ENCODE results near the gene GRK1.

Gene GRK1

DNA sequence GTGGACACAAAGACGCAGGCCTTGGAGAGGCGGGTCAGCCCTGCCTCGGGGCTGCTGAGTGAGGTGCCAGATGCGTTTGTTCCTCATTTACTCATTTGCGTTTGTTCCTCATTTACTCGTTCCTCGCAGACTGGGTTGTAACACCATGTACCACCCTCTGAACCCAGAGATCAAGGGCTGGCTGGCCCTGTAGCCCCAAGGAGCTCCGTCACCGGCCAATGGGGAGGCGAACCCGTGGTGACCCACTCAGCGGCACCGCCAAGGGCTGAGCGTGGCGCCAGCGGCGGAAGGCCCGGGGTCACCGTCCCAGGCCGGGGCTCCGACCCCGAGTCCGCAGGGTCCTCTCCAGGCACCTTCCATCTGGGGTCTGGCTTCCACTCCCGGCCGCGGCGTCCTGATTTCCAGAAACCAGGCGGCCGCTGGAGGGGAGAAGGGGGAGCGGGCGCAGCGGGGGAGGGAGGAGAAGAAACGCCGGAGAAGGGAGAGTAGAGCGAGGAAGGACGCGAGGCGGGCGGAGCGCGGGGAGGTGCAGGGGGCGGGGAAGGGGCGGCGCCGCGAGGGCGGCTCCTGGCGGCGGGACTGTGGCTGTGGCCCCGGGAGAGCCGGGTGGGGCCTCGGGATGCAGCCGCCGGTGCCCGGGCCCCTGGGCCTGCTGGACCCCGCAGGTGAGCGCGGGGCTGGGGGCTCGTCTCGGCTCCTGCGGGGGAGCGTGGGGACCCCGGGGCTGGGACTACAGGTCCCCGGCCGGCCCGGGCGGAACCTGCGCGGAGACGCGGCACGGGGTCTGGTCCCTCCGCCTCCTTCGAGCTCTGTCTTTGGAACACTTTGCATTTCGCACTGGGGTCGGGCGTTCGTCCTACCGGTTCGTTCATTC lies 91.9 kb downstream of the GRK1 start, which contains the start of gene TMEM255B:
TMEM255B (plus strand) TSS at position 576 of the 874 bp plus-strand sequence; CDS start at position 620, 44 bp downstream.
- no peak for DNase-seq (ENCODE audit: low read depth, low spot score)

DNA sequence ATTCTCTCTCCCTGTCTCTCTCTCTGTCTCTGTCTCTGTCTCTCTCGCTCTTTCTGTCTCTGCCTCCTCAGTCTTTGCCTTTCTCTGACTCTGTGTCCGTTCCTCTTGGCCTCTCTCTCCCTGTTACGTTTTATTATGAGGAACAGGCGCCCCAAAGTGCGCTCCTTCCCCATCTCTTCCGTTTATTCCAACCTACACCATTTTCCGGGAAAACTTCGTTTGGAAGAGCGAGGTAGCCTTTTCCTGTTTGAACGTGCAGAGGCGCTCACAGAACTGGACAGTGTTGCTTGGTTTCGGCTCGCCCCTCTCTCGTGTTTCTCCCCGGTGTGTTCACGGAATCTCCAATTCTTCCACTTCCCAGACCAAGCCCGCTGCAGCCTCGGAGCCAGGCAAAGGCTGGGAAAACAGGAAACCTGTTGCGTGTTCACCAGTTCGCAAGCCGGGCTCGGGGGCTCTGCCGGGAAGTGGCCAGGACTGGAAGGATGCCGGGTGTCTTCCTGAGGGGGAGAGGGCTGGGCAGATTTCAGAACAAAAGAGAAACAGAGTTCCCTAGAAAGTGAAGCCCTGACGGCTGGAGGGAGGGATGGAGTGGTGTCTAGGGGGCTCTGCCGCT lies 92.6 kb downstream of the GRK1 start:
- DNase-seq (ENCODE audit: low read depth, low spot score), result no peak

DNA sequence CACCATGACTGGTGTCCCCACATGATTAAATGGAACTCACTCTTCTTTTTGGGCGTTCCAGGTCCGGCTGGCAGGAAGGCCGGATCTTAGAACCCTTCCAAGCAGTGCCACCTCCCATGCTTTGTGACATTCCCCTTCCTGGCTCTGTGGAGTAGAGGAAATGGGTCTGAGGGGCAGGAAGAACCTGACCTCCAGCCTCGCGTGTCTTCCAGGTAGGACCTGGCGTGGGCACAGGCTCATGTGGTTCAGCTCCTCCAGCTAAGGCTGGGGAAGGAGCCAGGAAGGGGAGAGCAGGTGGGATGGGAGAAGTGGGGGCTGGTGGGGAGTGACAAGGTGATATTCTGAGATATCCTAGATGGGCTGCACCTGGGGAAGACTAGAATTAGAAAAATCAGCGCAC lies 94.1 kb downstream of the GRK1 start:
- no peak for DNase-seq (ENCODE audit: low read depth, low spot score)

DNA sequence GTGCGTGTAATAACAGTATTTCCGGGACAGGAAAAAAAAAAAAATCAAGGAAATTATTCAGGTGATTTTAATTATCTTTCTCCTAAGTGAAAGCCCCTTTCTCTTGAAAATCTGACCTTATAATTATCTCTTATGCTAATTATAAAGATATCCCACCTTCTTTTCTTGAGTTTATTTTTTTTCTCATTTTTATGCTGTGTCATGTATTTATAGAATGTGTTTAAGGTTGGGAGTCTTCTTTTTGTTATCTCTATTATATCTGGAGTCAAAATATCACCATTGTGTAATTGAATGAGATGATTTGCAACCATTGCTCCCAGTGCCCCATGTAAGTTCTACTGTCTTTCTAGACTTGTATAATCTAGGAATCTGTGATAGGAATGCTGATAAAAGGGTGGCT lies 95.1 kb downstream of the GRK1 start:
- DNase-seq (ENCODE audit: low read depth, low spot score), result no peak

DNA sequence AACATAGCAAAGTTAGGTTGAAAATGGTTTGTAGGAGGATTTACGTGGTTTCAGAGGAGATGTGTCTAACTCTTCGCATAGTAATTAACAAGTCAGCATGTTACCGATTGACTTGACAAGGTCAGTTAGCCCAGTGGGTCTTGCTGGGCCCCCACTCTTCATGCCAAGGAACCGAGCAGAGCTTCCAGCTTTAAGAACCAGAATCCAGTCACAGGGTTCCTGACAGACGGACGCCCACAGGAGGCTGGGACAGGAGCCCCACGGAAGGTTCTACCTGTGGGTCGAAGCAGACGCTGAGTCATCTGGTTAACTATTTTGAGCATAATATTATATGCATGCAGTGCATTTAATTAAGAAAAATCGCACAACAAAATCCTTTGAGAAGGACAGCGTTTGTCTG lies 95.5 kb downstream of the GRK1 start:
- DNase-seq (ENCODE audit: low read depth, low spot score), result no peak

DNA sequence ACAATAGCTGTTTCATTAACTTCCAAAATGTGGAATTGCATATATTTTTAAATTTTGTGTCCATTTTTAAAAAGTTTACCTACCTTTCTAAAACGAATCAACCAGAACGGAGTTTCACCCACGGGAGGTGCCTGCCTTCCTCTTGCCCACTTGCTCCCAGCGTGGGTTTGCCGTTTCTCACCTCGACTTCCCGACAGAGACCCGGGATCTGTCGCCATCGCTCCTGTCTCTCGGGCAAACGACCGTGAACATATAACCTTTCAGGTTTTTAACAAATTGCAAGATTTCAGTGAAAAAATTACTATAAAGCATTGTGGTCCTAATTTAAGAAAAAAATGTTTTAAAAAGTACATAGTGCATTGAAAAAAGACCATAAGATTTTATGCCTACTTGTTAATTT lies 96.2 kb downstream of the GRK1 start:
- DNase-seq (ENCODE audit: low read depth, low spot score), result no peak

DNA sequence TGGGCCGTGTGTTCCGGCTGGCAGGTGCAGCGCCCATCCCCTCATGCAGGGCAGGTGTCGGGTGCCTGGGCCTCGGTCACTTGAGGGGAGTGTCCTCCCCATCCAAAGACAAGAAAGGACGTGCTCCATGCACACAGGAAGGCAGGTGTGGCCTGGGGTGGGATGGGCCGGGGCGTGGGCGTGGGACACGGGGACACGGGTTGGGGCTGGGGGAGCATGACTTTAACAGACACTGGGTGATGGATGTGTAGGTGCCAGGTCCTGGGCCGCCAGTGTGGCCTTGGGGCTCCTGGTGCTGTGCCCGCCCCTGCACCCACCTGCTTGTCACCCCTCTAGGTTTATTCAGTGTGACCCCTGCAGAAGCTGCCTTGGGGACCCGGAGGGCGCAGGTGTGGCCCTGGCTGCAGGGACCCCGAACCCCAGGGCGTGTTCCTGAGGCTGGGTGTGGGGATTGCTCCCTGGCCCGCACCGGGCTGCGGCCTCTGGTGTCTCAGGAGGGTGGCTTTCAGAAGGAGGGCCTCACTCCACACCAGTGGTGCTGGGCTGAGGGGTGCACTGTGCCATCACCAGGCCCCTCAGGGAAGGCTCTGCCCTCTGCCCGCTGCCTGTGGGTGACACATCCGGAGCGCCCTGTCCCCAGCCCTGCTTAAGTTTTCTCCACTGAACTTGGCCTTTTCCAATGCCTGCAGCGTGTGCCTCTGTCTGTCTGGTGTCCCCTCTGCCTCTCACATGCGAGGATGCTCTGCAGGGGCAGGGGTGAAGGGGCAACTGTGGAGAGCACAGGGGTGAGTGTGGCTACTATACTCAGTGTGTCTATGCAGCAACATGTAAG lies 97.2 kb downstream of the GRK1 start:
- DNase-seq (ENCODE audit: low read depth, low spot score), result no peak

DNA sequence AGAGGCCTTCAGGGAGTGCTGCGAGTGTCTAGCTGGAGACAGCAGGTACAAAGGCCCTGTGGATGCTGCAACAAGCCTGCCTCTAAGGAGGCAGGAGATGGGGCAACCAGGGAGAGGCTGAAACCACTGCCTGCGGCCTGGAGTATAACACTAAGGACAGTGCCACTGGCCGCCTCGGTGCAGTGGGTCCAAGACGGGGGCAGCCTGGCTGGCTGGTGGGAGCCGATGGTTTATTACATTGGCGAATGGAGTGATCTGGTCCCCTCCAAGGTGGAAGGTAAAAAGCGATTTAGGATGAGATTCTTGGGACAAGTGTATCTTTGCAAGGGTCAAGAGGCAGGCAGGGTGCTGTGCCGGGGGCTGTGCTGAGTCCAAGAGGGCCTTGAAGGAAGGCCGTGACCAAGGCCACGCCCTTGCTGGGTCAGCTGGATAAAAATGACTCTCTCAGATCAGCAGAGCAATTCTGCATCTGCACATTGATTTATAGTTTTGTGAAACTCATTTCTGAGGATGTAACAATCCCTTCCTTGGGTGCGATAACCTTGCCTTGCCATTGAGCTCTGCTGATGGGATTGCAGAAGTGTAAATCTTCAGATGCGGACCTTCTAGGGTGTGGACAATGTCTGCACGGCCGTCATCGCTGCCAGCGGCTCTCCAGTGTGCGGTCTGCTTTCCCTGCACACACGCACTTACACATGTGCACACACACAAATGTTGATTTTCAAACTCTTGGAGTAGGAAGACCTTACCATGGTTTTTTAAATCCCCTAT lies 98.0 kb downstream of the GRK1 start:
- no peak for DNase-seq (ENCODE audit: low read depth, low spot score)

DNA sequence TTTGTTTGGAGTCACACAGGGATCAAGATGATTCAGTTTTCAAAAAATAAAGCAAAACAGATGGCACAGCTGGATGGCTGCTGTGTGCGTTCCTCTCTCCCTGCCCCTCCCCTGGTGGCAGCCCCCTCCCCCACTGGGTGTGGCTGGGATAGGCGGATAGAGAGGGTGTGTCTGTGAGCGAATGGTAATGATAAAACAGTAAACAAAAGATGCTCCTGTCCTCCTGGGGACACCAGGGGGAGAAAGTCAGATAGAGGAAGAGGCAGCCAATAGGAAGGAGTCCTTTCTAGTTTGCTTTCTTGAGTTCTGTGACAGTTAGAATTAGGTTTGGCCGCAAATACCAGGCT lies 98.5 kb downstream of the GRK1 start:
- DNase-seq (ENCODE audit: low read depth, low spot score), result no peak

DNA sequence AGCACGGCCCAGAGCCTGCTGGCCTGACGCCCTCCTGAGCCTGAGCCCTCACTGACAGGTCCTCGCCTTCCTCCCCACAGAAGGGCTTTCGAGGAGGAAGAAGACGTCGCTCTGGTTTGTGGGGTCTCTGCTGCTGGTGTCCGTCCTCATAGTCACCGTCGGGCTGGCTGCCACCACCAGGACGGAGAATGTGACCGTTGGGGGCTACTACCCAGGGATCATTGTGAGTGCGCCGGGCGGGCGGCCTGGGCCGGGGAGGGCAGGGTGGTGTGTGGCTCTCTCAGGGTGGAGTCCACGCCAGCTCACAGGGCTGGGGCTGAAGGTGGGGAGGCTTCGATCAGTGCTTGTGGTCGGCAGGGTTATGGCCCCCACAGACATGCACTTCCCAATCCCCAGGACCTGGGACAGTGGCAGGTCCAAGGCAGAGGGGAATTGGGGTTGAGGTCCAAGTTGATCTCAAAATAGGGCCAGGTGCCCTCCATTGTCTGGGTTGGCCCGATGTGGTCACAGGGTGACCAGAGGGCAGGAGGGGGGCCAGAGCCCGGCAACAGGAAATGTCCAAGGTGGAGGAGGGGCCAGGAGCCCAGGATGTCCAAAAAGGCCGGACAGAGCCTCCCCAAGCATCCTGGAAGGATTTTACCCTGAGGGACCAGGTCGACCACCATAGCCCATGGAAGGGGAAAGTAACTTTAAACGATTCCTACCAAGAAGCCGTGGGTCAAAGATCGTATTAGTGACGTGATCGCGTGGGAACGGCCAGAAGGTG lies 99.2 kb downstream of the GRK1 start:
- DNase-seq (ENCODE audit: low read depth, low spot score), result no peak

DNA sequence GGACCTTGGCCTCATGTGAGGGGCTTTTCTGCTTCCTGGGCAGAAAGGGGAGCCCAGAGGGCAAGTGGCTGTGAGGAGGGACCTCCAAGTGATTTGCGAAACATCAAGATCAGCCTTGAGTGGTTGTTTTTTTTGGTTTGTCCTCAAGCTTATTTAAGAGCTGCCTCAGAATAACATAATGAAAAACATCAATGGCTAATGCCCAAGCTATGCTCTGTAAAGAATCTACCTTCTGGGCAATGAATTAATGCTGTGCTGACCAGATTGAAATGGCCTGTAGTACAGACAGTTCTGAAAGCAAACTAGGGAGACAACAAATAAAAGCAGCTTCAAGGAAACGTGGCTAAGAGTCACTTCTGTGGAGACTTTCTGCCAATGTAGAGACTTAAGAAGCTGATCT lies 100.3 kb downstream of the GRK1 start:
- no peak for DNase-seq (ENCODE audit: low read depth, low spot score)

DNA sequence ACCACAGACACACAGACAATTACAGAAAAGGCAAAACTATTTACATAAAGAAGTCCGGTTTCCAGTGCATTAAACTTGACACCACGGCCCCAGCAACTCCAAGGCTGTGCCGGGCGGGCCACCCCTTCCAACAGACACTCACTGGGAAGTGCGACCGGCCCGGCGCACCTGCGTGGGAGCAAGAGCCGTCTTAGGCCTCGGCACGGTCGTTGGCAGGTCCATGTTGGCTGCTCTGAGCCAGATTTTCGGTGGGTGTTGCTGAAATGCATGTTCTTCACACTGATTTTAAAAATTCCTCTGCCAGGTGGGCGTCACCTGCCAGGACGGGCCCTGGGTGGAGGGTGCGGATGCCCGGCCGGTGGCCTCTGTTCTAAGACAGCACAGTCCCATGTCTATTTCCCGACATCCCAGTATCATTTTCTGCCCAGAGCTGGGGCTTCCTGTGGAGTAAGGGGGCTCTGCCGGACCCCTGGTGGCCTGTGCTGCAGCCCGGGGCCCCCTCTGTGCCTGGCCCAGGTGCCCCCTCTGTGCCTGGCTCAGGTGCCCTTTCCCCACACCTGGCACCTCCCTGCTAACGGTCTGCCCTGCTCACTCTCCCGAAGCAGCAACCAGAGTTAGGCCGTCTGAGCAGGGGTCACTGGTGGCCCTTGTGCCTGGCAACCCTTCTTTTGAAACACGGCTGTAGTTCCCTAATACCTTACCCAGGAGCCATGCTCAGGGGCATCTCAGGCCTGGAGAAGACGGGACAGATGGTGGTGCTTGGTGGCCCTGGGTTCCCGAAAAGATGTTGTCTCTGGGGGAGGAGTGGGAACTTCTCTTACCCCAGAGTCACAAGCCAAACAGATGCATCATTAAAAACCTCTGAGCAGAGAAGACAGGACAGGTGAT lies 101.2 kb downstream of the GRK1 start:
- no peak for DNase-seq (ENCODE audit: low read depth, low spot score)

DNA sequence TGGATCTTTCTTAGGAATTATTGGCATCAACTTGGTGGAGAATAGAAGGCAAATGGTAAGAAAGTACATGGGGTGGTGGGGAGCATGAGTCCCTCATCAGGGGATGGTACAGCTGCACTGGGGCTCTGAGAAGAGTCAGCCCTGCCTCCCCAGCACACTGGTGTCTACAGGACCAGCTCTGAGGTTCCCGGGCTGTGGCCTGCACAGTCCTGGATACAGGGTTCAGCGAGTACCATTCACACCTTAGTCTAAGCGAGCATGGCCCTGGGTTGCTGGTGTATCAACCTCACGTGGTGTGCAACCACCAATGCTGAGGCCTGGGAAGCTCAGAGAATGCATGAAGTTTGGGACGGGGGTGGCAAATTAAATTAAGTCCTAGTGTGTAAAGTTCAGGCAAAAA lies 102.1 kb downstream of the GRK1 start:
- DNase-seq (ENCODE audit: low read depth, low spot score), result no peak

DNA sequence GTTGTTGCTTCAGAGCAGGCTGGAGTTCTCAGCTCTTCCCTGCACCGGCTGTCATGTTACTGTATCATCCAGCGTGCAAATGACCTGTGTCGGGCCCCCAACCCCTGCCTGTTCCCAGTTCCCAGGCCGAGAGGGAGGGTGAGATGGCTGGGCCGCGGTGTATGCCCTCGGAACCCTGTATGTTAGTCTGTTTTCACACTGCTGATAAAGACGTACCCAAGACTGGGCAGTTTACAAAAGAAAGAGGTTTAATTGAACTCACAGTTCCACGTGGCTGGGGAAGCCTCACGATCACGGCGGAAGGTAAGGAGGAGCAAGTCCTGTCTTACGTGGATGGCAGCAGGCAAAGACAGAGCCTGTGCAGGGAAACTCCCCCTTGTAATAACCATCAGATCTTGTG lies 102.9 kb downstream of the GRK1 start:
- no peak for DNase-seq (ENCODE audit: low read depth, low spot score)

DNA sequence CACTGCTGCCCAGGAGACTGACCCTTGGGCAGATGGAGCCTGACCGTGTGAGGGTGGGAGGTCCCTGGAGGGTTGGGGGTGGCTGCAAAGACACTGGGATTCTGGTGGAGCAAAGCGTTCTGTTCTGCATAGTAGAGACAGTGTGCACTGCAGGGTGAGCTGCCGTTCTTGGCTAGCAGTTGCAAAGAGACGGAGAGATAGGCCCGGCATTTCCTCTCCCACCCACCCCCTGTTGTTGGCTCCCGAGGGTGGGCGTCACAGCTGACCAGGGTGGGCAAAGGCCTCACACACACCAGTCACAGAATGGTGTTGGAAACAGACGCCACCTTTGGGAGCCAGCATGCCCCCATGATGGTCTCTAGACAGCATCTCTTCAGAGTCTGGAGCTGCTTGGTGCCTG lies 103.4 kb downstream of the GRK1 start:
- DNase-seq (ENCODE audit: low read depth, low spot score), result no peak

DNA sequence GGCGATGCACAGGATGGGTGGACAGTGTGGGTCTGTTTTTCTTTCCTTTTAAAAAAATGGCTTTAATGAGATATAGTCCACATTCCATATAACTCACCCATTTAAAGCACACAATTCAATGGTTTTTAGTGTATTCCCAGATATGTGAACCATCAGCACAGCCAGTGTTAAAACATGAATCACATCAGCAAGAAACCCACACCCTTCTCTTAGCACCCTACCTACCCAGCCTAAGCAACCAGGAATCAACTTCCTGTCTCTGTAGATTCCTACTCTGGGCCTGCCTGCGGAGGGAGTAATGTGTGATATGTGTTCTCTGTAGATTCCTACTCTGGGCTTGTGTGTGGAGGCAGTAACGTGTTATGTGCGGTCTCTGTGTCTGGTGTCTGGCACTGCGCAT lies 103.9 kb downstream of the GRK1 start:
- DNase-seq (ENCODE audit: low read depth, low spot score), result no peak

DNA sequence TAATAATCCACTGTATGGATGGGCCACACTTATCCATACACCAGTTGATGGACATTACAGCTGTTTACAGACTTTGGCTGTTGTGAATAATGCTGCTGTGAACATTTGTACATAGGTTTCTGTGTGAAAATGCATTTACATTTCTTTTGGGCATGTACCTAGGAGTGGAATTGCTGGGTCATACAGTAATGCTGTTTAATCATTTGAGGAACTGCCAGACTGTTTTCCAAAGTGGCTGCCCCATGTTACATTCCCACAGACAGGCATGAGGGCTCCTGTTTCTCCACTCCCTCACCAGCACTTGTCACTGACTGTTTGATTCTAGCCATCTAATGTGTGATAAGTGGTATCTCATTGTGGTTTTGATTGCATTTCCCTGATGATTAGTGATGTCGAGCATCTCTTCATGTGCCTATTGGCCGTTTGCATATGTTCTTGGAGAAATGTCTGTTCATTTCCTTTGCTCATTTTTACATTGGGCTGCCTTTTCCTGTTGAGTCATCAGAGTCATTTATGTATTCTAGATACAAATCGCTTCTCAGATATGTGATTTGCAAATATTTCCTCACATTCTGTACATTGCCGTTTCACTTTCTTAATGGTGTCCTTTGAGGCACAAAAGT lies 104.8 kb downstream of the GRK1 start:
- DNase-seq (ENCODE audit: low read depth, low spot score), result no peak

DNA sequence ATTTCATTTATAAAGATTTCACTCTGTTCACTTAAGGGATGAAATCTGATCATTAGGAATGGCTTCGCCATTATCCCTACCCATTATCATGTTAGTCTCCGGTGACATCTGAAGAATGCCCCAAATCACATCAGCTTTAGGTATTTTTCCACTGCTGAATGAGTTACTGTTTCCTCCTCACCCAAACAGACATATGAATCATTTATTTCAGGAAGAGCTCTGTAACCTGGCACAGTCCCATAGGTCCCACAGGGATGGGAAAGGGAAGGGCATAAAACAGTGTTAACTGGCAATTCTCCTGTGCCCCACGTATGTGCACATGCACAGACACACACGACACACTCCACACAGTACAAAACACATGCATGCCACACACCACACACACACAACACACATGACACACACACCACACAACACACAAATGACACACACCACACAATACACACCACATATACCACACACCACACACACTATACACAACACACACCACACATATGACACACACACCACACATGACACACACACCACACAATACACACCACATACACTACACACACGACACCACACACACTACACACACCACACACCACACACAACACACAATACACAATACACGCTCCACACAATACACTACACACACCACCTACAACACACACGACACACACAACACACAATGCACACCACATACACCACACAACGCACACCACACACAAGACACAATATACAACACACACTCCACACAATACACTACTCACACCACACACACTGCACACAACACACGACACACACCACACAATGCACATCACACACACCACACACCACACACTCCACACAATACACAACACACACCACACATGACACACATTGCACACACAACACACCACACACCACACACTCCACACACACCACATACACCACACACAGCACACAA lies 107.4 kb downstream of the GRK1 start:
- DNase-seq (ENCODE audit: low read depth, low spot score), result no peak
